Placental pericyte (primary cell): Measurements from ENCODE around the gene FUT9. TPM values are rescaled to one million over a fixed set of nuclear protein-coding genes. Genes with fewer than 3 reads are reported as not detected.

Experiments used
- total RNA-seq: library from RNA; depleted of rRNA; stranded (reverse); fragments of >200 nt; gene quantifications from 2 replicates; pipeline ENCODE4 v1.2.3, GENCODE V29; 2012

The FUT9 gene
- not detected in 2 replicates for total RNA-seq

DNA sequence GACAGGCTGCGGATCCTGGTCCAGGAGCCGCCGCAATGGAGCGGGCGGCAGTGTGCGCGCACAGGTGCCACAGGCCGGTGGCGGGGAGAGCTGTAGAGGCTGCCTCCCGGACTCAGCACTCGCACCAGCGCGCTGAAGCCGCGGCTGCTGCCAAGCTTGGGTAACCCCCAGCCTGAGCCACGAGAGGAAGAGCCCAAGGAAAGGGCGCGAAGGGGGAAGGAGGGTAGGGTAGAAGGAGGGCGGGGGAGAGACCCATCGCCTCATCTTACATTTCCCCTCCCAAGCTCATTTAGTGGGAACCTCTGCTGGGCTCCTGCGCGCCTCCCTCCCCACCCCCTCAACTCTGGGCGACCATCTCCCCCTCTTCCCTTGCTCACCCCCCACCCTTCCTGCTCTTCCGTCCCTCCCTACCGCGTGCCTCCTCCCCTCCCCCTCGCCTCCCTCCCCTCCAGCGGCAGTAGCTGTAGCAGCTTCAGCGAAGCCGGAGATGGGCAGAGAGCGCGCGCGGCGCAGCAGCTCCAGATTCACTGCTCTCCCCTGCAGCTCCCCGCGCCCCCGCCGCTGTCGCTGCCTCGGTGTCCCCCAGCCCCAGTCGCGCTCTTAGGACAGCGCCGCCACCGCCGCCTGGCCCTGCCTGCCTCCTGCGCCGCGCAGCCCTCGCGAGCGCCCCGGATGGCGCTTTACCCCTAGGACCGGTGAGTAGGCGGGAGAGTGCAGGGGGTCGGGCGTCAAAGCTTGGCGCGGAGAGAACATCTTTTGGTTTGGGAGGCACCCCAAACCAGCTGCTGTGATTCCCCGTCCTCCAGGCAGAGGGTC is at the start of gene FUT9:
Gene FUT9, plus strand, starts transcription at position 457 of the 816 bp plus-strand sequence. CDS start 187,182 bp downstream, outside the sequence.

